GM23338 (cell line): ENCODE measurements around the gene PHLDB2.

Experiments used
- CREB1 ChIP-seq: fragments of 250-450 bp; sonication (Bioruptor Pico); IDR thresholded peaks from 2 replicates; pipeline ENCODE4 v1.5.0; 2020; ENCODE audit warnings: low read depth, mild to moderate bottlenecking, moderate library complexity
- CTCF ChIP-seq, 2 experiments: fragments of 200-600 bp in 1 of 2; sonication (generic) in 1 of 2; conservative IDR thresholded peaks; 2 replicates each; pipeline versions ENCODE4 v1.5.1 to v1.6.1; 2016 to 2017; ENCODE audit warnings: antibody characterized with exemption in 2 of 2, low read depth in 2 of 2, mild to moderate bottlenecking in 2 of 2, moderate library complexity in 1 of 2
- ETS1 ChIP-seq: IDR thresholded peaks from 2 replicates; pipeline ENCODE4 v1.6.1; 2016; ENCODE audit warnings: antibody characterized with exemption
- EZH2phosphoT487 ChIP-seq: fragments of 200-600 bp; sonication (generic); IDR thresholded peaks from one replicate; pipeline ENCODE4 v1.8.1; 2018; ENCODE audit warnings: antibody characterized with exemption; ENCODE audit not compliant: unreplicated experiment
- NANOG ChIP-seq: IDR thresholded peaks from 2 replicates; pipeline ENCODE4 v1.6.1; 2016; ENCODE audit warnings: antibody characterized with exemption, borderline replicate concordance
- POLR2AphosphoS5 ChIP-seq: IDR thresholded peaks from 2 replicates; pipeline ENCODE4 v1.6.1; 2016; ENCODE audit warnings: antibody characterized with exemption, low read depth

GRCh38 chr3:111936191-111936841, 77.3 kb downstream of the PHLDB2 start:
- no peak for TF ChIP-seq CREB1 (CRISPR knock-in tag)
- no peak for TF ChIP-seq CTCF (conservative IDR thresholded peaks at IDR 0.05; ENCODE audit: low read depth in 2 of 2)
- TF ChIP-seq EZH2phosphoT487 = no peak
- no peak for TF ChIP-seq POLR2AphosphoS5
- TF ChIP-seq ETS1 = no peak
- no peak for TF ChIP-seq NANOG
